Body of pancreas (tissue), 4 donors: ENCODE results near the gene NUDT1. TPM values are rescaled to one million over a fixed set of nuclear protein-coding genes. Genes with fewer than 3 reads are reported as not detected.

Experiments
- ATAC-seq: fragments of 150-250 bp; one replicate; pipeline ENCODE4 v1.9.1; 2016
- DNase-seq, 4 donors: peaks; one replicate each; pipeline ENCODE4 v3.0.0-alpha.2; 2019
- H3K27ac ChIP-seq, 4 donors: fragments of 200-600 bp; sonication (generic); 1 replicate in 3 of 4; 2 replicates in 1 of 4; pipeline versions ENCODE4 v1.5.1 to v1.6.1; 2016 to 2019; ENCODE audit warnings: mild to moderate bottlenecking in 1 of 4, mixed read lengths in 1 of 4, moderate library complexity in 1 of 4
- H3K27me3 ChIP-seq, 2 donors: fragments of 200-600 bp; sonication (generic); one replicate each; pipeline ENCODE4 v1.6.0; 2016; ENCODE audit warnings: mild to moderate bottlenecking in 1 of 2
- H3K36me3 ChIP-seq, 2 donors: fragments of 200-600 bp; sonication (generic); replicated peaks in 1 of 2; 2 replicates each; pipeline ENCODE4 v1.5.1; 2016; ENCODE audit warnings: low read depth in 2 of 2; ENCODE audit not compliant: insufficient read depth in 1 of 2
- H3K4me1 ChIP-seq: fragments of 200-600 bp; sonication (generic); one replicate; pipeline ENCODE4 v1.6.0; 2016
- H3K4me3 ChIP-seq, 2 donors: fragments of 200-600 bp; sonication (generic); 1 replicate in 1 of 2; 2 replicates in 1 of 2; pipeline ENCODE4 v1.5.1; 2016 to 2019
- H3K9me3 ChIP-seq, 3 donors: fragments of 200-600 bp; sonication (generic); 1 replicate in 2 of 3; 2 replicates in 1 of 3; pipeline ENCODE4 v1.5.1; 2016
- CTCF ChIP-seq, 7 experiments: fragments of 450-650 bp in 4 of 7; fragments of 200-600 bp in 3 of 7; sonication (generic) in 3 of 7; IDR thresholded peaks; one replicate each; pipeline ENCODE4 v1.5.1; 2016 to 2019; ENCODE audit warnings: antibody characterized with exemption in 7 of 7
- POLR2A ChIP-seq, 3 donors: fragments of 450-650 bp; IDR thresholded peaks; one replicate each; pipeline ENCODE4 v1.6.1; 2016; ENCODE audit warnings: antibody characterized with exemption in 3 of 3, mild to moderate bottlenecking in 2 of 3
- WGBS, 2 donors: methylation state at CpG; one replicate each; pipeline ENCODE4 v1.1.5; 2017; 5-methylcytosine and 5-hydroxymethylcytosine counted together
- intact Hi-C: fragments of 100-400 bp; cut with DNase I; formaldehyde crosslinking; loops from one replicate; pipeline ENCODE4 v1.15.1; 2023
- total RNA-seq, 2 donors: library from RNA; depleted of rRNA; stranded (reverse); fragments of >200 nt; gene quantifications; one replicate each; pipeline ENCODE4 v1.1.0, GENCODE V29; 2016

Gene NUDT1
- total RNA-seq, 2 donors from 2014 or later: 26.2 TPM; not detected in 1

DNA sequence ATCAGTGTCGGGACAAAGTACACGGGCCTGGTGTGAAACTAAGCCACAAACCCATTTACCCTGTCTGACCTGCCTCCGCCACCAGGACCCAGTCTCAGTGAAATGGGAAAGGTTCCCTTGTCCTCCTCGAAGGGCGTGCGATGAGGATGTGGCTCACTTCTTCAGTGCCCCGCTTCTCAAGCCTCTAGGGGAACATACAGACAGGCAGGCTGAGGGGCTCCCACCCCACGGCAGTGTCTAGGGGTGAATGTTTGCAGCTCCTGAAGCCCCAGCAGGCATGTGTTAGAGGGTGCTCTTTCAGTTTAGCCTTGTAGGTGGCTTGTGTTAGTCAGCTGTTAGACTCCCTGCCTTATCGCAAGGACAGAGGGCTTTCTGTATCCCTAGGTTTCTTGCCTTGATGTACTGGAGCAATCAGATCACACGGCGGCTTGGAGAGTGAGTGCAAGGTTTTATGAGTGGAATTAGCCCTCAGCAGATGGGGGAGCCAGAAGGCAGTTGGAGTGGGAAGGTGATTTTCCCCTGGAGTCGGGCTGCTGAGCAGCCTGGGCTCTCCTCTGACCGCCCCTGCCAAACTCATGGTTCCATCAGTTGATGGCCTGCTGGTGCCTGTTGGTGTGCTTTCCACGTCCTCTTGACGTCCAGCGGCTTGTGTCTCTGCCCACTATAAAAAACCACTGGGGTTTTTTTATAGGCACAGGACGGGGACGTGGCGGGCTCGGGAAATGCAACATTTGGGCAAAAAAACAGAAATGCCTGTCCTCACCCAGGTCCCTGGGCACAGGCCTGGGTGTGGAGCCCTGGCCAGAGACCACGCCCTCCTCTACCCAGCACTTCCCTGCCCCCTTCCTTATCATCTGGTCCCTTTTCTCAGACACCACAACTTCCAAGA is 759 bp downstream of the NUDT1 start:
- Histone ChIP-seq H3K4me1 (peaks cover 20% of the 10 kb centered on the region), H3K36me3 (no peaks in the 10 kb centered on the region), H3K27me3 (no peaks in the 10 kb centered on the region), H3K9me3 (no peaks in the 10 kb centered on the region), H3K4me3 (peak overlapping the region; percentile 80 to 84), H3K27ac (peak overlapping the region in 3 of 4 donors; percentile 51 to 75 (median 61))
- ATAC-seq (no peak), DNase-seq (no peak)
- TF ChIP-seq CTCF (IDR thresholded peaks at IDR 0.05) (peak in 1 of 7 experiments; percentile 9), POLR2A (IDR thresholded peaks at IDR 0.05) (no peak)
- 9 to 10% methylated on average over 16 to 21 of the region's 21 CpGs for WGBS, 2 donors
- intact Hi-C loops: no loop called here

GRCh38 chr7:2243458-2243857 is 1.4 kb downstream of the NUDT1 start:
- Histone ChIP-seq H3K27ac (no peak overlapping the region), H3K36me3 (no peaks in the 10 kb centered on the region), H3K27me3 (no peaks in the 10 kb centered on the region), H3K9me3 (no peaks in the 10 kb centered on the region), H3K4me1 (peaks cover 20% of the 10 kb centered on the region), H3K4me3 (no peak overlapping the region)
- no peak for ATAC-seq
- intact Hi-C loops: no loop called here
- TF ChIP-seq POLR2A (IDR thresholded peaks at IDR 0.05): no peak
- TF ChIP-seq CTCF (IDR thresholded peaks at IDR 0.05): no peak
- WGBS, 2 donors: 80 to 100% methylated on average over 3 to 12 of the region's 12 CpGs
- DNase-seq: no peak

DNA sequence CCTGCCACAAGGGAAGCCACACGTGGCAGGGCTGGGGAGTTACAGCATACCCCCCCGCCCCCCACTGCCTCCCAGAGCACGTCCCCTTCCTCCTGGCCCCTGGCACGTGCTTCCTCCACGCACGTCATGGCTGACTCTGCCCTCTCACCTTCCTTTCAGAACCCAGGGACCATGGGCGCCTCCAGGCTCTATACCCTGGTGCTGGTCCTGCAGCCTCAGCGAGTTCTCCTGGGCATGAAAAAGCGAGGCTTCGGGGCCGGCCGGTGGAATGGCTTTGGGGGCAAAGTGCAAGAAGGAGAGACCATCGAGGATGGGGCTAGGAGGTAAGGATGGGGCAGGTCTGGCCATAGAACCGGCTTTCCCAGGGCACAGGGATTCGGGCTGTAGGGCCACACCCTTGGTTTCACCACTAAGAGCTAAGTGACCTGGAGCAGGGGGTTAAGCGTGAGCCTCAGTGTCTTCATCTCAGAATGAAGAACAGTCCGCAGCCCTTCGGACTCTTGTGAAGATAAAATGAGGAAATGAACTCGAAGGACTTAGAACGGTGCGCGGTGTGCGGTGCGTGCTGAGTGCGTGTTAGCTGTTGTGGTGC is 2.5 kb downstream of the NUDT1 start:
- no peak overlapping the region for H3K27ac ChIP-seq
- intact Hi-C loops: no loop called here
- H3K9me3 ChIP-seq: no peaks in the 10 kb centered on the region
- peaks cover 20% of the 10 kb centered on the region for H3K4me1 ChIP-seq
- no peak overlapping the region for H3K4me3 ChIP-seq
- ATAC-seq: no peak
- H3K27me3 ChIP-seq: no peaks in the 10 kb centered on the region
- no peaks in the 10 kb centered on the region for H3K36me3 ChIP-seq
- TF ChIP-seq POLR2A (IDR thresholded peaks at IDR 0.05) (no peak), CTCF (IDR thresholded peaks at IDR 0.05) (no peak)
- WGBS, 2 donors: 68 to 77% methylated on average over 22 to 25 of the region's 25 CpGs
- DNase-seq: no peak

DNA sequence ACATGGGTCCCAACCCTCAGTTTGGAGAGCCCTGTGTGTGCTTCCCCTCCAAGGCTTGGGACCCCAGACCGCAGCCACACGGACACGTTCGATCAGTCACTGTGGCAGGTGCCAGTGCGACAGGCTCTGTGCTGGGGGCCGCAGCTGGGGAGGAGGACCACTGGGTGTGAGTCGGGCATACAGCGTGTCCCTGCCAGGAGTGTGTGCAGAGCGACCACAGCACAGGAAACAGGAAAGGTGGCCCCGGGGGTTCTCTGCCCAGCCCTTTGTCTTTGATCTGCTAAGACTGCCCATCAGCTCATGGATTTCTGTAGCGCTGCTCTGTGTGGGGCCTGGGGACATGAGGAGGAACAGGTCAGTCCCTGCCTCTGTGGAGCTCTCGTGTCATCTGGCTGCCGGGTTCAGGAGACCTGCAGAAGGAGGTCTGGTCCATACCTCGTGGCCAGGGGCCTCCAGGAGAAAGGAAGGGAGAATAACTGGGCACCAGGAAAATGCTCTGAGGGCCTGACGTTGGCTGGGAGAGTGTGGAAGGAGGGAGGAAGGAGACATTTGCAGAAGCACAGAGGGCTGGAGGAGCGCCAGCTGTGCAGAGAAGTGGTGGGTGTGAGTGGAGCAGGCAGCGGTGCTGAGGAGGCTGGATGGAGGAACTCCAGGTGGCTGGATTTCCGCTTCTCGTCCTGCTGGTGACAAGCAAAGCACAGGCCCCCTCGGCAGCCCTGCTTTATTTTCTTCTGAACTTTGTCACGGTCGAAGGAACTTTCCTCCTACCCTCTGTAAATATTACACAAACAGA is 4.1 kb downstream of the NUDT1 start:
- no peaks in the 10 kb centered on the region for H3K27me3 ChIP-seq
- 69 to 70% methylated on average over 13 to 22 of the region's 22 CpGs for WGBS, 2 donors
- intact Hi-C loops: no loop called here

More for the DNA sequence above, 4.1 kb downstream of the NUDT1 start:
- peak in 2 of 4 donors; percentile 18 to 33 for DNase-seq
- no peak overlapping the region for H3K27ac ChIP-seq
- no peaks in the 10 kb centered on the region for H3K36me3 ChIP-seq
- H3K9me3 ChIP-seq: no peaks in the 10 kb centered on the region
- peaks cover 13% of the 10 kb centered on the region for H3K4me1 ChIP-seq
- ATAC-seq: no peak
- H3K4me3 ChIP-seq: no peak overlapping the region
- TF ChIP-seq CTCF (IDR thresholded peaks at IDR 0.05) (no peak), POLR2A (IDR thresholded peaks at IDR 0.05) (no peak)
